Suprapubic skin (tissue), 4 donors: ENCODE results near the gene IL17C.
"Not testable (repeated sequence)": the region's sequence is repeated elsewhere in the genome, so short reads cannot be mapped to it uniquely, and the experiment has no call there.

ENCODE experiments used
- EP300 ChIP-seq: sonication (generic); formaldehyde crosslinking; IDR thresholded peaks from one replicate; pipeline ENCODE4 v1.6.1; 2017; ENCODE audit warnings: antibody characterized with exemption
- POLR2A ChIP-seq, 2 donors: fragments of 450-650 bp; IDR thresholded peaks; one replicate each; pipeline ENCODE4 v1.6.1; 2017; ENCODE audit warnings: antibody characterized with exemption in 2 of 2, mild to moderate bottlenecking in 2 of 2, moderate library complexity in 2 of 2
- POLR2AphosphoS5 ChIP-seq, 3 donors: sonication (generic); formaldehyde crosslinking; IDR thresholded peaks; one replicate each; pipeline ENCODE4 v1.6.1; 2017; ENCODE audit warnings: antibody characterized with exemption in 3 of 3
- TF ChIP-seq, protein P1 (sequence below), 2 donors: fragments of 200-600 bp in 1 of 2; fragments of 450-650 bp in 1 of 2; sonication (generic) in 1 of 2; IDR thresholded peaks; one replicate each; pipeline ENCODE4 v1.5.1; 2016 to 2019; ENCODE audit warnings: antibody characterized with exemption in 2 of 2, mild to moderate bottlenecking in 1 of 2, moderate library complexity in 1 of 2

GRCh38 chr16:88669493-88669892, 31.1 kb downstream of the IL17C start:
- TF ChIP-seq, protein P1, sequence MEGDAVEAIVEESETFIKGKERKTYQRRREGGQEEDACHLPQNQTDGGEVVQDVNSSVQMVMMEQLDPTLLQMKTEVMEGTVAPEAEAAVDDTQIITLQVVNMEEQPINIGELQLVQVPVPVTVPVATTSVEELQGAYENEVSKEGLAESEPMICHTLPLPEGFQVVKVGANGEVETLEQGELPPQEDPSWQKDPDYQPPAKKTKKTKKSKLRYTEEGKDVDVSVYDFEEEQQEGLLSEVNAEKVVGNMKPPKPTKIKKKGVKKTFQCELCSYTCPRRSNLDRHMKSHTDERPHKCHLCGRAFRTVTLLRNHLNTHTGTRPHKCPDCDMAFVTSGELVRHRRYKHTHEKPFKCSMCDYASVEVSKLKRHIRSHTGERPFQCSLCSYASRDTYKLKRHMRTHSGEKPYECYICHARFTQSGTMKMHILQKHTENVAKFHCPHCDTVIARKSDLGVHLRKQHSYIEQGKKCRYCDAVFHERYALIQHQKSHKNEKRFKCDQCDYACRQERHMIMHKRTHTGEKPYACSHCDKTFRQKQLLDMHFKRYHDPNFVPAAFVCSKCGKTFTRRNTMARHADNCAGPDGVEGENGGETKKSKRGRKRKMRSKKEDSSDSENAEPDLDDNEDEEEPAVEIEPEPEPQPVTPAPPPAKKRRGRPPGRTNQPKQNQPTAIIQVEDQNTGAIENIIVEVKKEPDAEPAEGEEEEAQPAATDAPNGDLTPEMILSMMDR (IDR thresholded peaks at IDR 0.05), result not testable (repeated sequence)
- not testable (repeated sequence) for TF ChIP-seq POLR2AphosphoS5 (IDR thresholded peaks at IDR 0.05); POLR2A (IDR thresholded peaks at IDR 0.05); EP300
